ENCODE measurements around the gene SNW1.
"Not testable (repeated sequence)": the region's sequence is repeated elsewhere in the genome, so short reads cannot be mapped to it uniquely, and the experiment has no call there.

Gene SNW1

GRCh38 chr14:77752266-77752665, 8.7 kb downstream of the SNW1 start:
- no peak for DNase-seq (ENCODE audit: low read depth)
- TF ChIP-seq CTCF (IDR thresholded peaks at IDR 0.05; ENCODE audit: control insufficient read depth, insufficient read depth, low read depth, low read length, missing control alignments) = no peak
- H3K4me3 ChIP-seq (ENCODE audit: control insufficient read depth, low read depth, low read length) = no peak overlapping the region

GRCh38 chr14:77747425-77747824, 13.5 kb downstream of the SNW1 start:
- H3K4me3 ChIP-seq (ENCODE audit: control insufficient read depth, low read depth, low read length); DNase-seq (ENCODE audit: low read depth): not testable (repeated sequence)

- no peak for TF ChIP-seq CTCF (IDR thresholded peaks at IDR 0.05; ENCODE audit: control insufficient read depth, insufficient read depth, low read depth, low read length, missing control alignments)
- no peak overlapping the region for H3K4me3 ChIP-seq (ENCODE audit: control insufficient read depth, low read depth, low read length)
- DNase-seq (ENCODE audit: low read depth) = no peak
Measured at GRCh38 chr14:77746064-77746702, 14.8 kb downstream of the SNW1 start.

GRCh38 chr14:77741438-77741837, 19.5 kb downstream of the SNW1 start:
- DNase-seq (ENCODE audit: low read depth) = no peak
- no peak for TF ChIP-seq CTCF (IDR thresholded peaks at IDR 0.05; ENCODE audit: control insufficient read depth, insufficient read depth, low read depth, low read length, missing control alignments)
- H3K4me3 ChIP-seq (ENCODE audit: control insufficient read depth, low read depth, low read length) = no peak overlapping the region

GRCh38 chr14:77738559-77739250, 22.3 kb downstream of the SNW1 start:
- H3K4me3 ChIP-seq (ENCODE audit: control insufficient read depth, low read depth, low read length) = no peak overlapping the region
- no peak for TF ChIP-seq CTCF (IDR thresholded peaks at IDR 0.05; ENCODE audit: control insufficient read depth, insufficient read depth, low read depth, low read length, missing control alignments)
- DNase-seq (ENCODE audit: low read depth) = no peak

GRCh38 chr14:77730976-77731497, 29.9 kb downstream of the SNW1 start:
- no peak overlapping the region for H3K4me3 ChIP-seq (ENCODE audit: control insufficient read depth, low read depth, low read length)
- TF ChIP-seq CTCF (IDR thresholded peaks at IDR 0.05; ENCODE audit: control insufficient read depth, insufficient read depth, low read depth, low read length, missing control alignments) = no peak
- DNase-seq (ENCODE audit: low read depth) = no peak

GRCh38 chr14:77722301-77722700, 38.7 kb downstream of the SNW1 start:
- H3K4me3 ChIP-seq (ENCODE audit: control insufficient read depth, low read depth, low read length) = no peak overlapping the region
- DNase-seq (ENCODE audit: low read depth) = no peak
- TF ChIP-seq CTCF (IDR thresholded peaks at IDR 0.05; ENCODE audit: control insufficient read depth, insufficient read depth, low read depth, low read length, missing control alignments) = no peak

Data from AG09309 (cell line).